ENCODE results near the gene RCAN2.
"Not testable (repeated sequence)": the region's sequence is repeated elsewhere in the genome, so short reads cannot be mapped to it uniquely, and the experiment has no call there.

GRCh38 chr6:46387728-46388127, 103.5 kb downstream of the RCAN2 start:
- TF ChIP-seq CTCF (conservative IDR thresholded peaks at IDR 0.05); EZH2 (IDR thresholded peaks at IDR 0.05; ENCODE audit: low read depth): not testable (repeated sequence)

All from PC-9 (cell line).